ENCODE results near the gene CCDC144A.
"Not testable (repeated sequence)": the region's sequence is repeated elsewhere in the genome, so short reads cannot be mapped to it uniquely, and the experiment has no call there.

DNA sequence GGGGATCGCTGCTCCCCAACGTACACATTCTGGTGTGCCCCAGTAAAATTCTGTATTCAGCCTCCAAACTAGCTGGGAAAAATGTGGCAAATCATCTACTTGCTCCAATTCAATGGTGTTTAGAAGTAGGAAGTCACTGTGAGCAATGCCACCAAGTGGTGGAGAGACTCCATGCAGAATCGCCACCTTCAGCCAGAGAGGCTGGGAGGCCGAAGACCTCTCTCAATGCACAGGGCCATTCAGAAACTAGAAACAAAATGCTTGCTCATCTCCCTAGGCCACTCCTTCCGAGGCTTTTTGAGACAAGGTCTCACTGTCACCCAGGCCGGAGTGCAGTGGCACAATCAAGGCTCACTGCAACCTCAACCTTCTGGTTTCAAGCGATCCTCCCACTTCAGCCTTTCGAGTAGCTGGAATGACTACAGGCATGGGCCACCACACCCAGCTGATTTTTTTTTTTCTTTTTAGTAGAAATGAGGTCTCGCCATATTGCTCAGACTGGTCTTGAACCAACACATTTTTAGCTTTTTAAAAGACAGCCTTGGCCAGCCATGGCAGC is 100.4 kb downstream of the CCDC144A start:
- not testable (repeated sequence) for TF ChIP-seq CTCF (IDR thresholded peaks at IDR 0.05; ENCODE audit: insufficient read depth, low read depth, low read length); EZH2 (IDR thresholded peaks at IDR 0.05; ENCODE audit: insufficient read depth, low read length)

All from astrocyte (in vitro differentiated cells and primary cell).